ENCODE data around the gene PACSIN3. TPM values are rescaled to one million over a fixed set of nuclear protein-coding genes. Genes with fewer than 3 reads are reported as not detected.

PACSIN3 gene
- total RNA-seq, 1 experiment from 2014 or later: 63.1 TPM

DNA sequence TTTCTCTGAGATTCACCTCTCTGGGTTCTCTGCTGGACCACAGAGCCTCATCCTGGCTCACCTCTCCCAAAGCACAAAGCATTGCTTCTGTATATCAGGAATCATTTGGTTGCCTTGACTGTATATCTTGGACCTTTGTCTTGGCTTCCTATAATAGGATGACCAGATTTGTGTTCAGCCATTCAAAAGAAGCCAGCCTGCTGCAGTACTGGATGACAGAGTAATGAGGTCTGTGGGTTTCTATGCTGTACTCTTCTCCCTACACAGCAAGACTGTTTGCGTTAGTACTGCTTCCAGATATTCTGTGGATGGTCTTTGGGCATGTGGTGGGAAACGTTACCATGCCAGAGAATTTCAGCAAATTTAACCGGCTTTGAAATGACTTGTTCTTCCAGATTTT lies 49.3 kb downstream of the PACSIN3 start:
- ATAC-seq (no peak), DNase-seq (ENCODE audit: low read depth, low spot score) (no peak)
- Histone ChIP-seq H4K20me1 (ENCODE audit: insufficient read depth) (no peaks in the 10 kb centered on the region), H3K4me1 (ENCODE audit: control insufficient read depth in 1 of 2, insufficient read depth in 2 of 2, low read length in 2 of 2) (no peaks in the 10 kb centered on the region), H3K36me3 (ENCODE audit: control insufficient read depth in 1 of 2, insufficient read depth in 2 of 2, low read length in 2 of 2) (no peaks in the 10 kb centered on the region), H3K27me3 (ENCODE audit: insufficient read depth, low read length) (no peaks in the 10 kb centered on the region), H3K9me2 (ENCODE audit: insufficient read depth) (no peaks in the 10 kb centered on the region), H3K9me3 (ENCODE audit: control insufficient read depth in 1 of 2, insufficient read depth in 1 of 2, low read depth in 1 of 2, low read length in 2 of 2) (no peaks in the 10 kb centered on the region), H3K79me2 (ENCODE audit: insufficient read depth, low read length) (no peaks in the 10 kb centered on the region), H2AFZ (ENCODE audit: low read depth, low read length, poor library complexity, severe bottlenecking) (no peak overlapping the region), H3K4me2 (ENCODE audit: low read length) (no peak overlapping the region), H3K4me3 (replicated peaks in 1 of 2; ENCODE audit: low read depth in 1 of 2, low read length in 2 of 2) (no peak overlapping the region), H3K9ac (ENCODE audit: low read length) (no peak overlapping the region), H3K27ac (ENCODE audit: low read depth, low read length) (no peak overlapping the region)
- ChIA-PET CTCF (no interaction called here), RAD21 (ENCODE audit: low non-redundant PET in 1 of 2, low total read pairs in 2 of 2, uncharacterized antibody in 2 of 2, unreplicated experiment in 2 of 2) (no interaction called here), POLR2A (no interaction called here)
- TF ChIP-seq SIN3A (IDR thresholded peaks at IDR 0.05; ENCODE audit: low read depth): no peak
- TF ChIP-seq EZH2phosphoT487 (IDR thresholded peaks at IDR 0.05; ENCODE audit: borderline replicate concordance): no peak
- TF ChIP-seq POLR2AphosphoS5 (IDR thresholded peaks at IDR 0.05; ENCODE audit: low read depth, low read length): no peak
- no peak for TF ChIP-seq ZNF274 (IDR thresholded peaks at IDR 0.05; ENCODE audit: low read depth, low read length)
- TF ChIP-seq, protein P1, sequence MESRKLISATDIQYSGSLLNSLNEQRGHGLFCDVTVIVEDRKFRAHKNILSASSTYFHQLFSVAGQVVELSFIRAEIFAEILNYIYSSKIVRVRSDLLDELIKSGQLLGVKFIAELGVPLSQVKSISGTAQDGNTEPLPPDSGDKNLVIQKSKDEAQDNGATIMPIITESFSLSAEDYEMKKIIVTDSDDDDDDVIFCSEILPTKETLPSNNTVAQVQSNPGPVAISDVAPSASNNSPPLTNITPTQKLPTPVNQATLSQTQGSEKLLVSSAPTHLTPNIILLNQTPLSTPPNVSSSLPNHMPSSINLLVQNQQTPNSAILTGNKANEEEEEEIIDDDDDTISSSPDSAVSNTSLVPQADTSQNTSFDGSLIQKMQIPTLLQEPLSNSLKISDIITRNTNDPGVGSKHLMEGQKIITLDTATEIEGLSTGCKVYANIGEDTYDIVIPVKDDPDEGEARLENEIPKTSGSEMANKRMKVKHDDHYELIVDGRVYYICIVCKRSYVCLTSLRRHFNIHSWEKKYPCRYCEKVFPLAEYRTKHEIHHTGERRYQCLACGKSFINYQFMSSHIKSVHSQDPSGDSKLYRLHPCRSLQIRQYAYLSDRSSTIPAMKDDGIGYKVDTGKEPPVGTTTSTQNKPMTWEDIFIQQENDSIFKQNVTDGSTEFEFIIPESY (IDR thresholded peaks at IDR 0.05; ENCODE audit: extremely low read depth, insufficient replicate concordance, low read length): no peak
- intact Hi-C loops (cut with micrococcal nuclease): no loop called here
- no TSS peak for BruUV-seq (replicated peaks)

DNA sequence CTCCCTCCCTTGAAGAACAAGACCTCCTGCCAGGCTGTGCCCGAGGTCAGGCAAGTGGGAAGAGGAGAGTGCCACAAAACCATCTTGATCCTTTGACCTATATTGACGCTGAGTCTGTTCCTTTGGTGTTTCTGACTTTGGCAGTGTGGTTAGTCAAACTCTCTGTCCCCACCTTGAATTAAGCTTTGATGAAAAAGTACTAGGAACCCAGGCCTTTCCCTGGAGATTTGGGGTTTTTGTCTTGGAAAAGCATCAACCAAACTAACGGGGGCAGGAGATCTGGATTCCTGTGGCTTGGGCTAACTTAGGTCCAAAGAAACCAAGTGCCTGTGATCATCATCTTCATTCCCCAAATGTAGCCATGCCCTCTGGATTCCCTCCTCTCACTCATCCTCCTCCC lies 49.9 kb downstream of the PACSIN3 start:
- no peaks in the 10 kb centered on the region for H3K4me1 ChIP-seq (ENCODE audit: control insufficient read depth in 1 of 2, insufficient read depth in 2 of 2, low read length in 2 of 2)
- TF ChIP-seq CTCF (IDR thresholded peaks at IDR 0.05 in 2 of 3, conservative IDR thresholded peaks at IDR 0.05 in 1 of 3; ENCODE audit: borderline replicate concordance in 1 of 3, insufficient read depth in 1 of 3, low read depth in 2 of 3, low read length in 2 of 3) (no peak), ATF3 (IDR thresholded peaks at IDR 0.05) (no peak), EZH2phosphoT487 (IDR thresholded peaks at IDR 0.05; ENCODE audit: borderline replicate concordance) (no peak), CBX3 (IDR thresholded peaks at IDR 0.05; ENCODE audit: low read depth) (no peak), FOSL1 (IDR thresholded peaks at IDR 0.05; ENCODE audit: low read depth) (no peak), POLR2A (IDR thresholded peaks at IDR 0.05; ENCODE audit: borderline replicate concordance, extremely low read depth, insufficient read depth, insufficient read length) (no peak), EZH2 (IDR thresholded peaks at IDR 0.05) (no peak), SRF (IDR thresholded peaks at IDR 0.05; ENCODE audit: low read depth) (no peak)
- TF ChIP-seq, protein P1 (IDR thresholded peaks at IDR 0.05; ENCODE audit: extremely low read depth, insufficient replicate concordance, low read length): no peak
- H3K9me3 ChIP-seq (ENCODE audit: control insufficient read depth in 1 of 2, insufficient read depth in 1 of 2, low read depth in 1 of 2, low read length in 2 of 2): no peaks in the 10 kb centered on the region
- H3K79me2 ChIP-seq (ENCODE audit: insufficient read depth, low read length): no peaks in the 10 kb centered on the region
- no peak for ATAC-seq
- H4K20me1 ChIP-seq (ENCODE audit: insufficient read depth): no peaks in the 10 kb centered on the region
- CTCF ChIA-PET: no interaction called here
- BruUV-seq (replicated peaks): no TSS peak
- no peaks in the 10 kb centered on the region for H3K9me2 ChIP-seq (ENCODE audit: insufficient read depth)
- POLR2A ChIA-PET: no interaction called here
- no peak overlapping the region for H3K4me3 ChIP-seq (replicated peaks in 1 of 2; ENCODE audit: low read depth in 1 of 2, low read length in 2 of 2)
- RAD21 ChIA-PET (ENCODE audit: low non-redundant PET in 1 of 2, low total read pairs in 2 of 2, uncharacterized antibody in 2 of 2, unreplicated experiment in 2 of 2): no interaction called here
- no peaks in the 10 kb centered on the region for H3K36me3 ChIP-seq (ENCODE audit: control insufficient read depth in 1 of 2, insufficient read depth in 2 of 2, low read length in 2 of 2)
- DNase-seq (ENCODE audit: low read depth, low spot score): no peak
- no peak overlapping the region for H3K9ac ChIP-seq (ENCODE audit: low read length)
- H2AFZ ChIP-seq (ENCODE audit: low read depth, low read length, poor library complexity, severe bottlenecking): no peak overlapping the region
- no peak overlapping the region for H3K27ac ChIP-seq (ENCODE audit: low read depth, low read length)
- H3K27me3 ChIP-seq (ENCODE audit: insufficient read depth, low read length): no peaks in the 10 kb centered on the region
- no peak overlapping the region for H3K4me2 ChIP-seq (ENCODE audit: low read length)
- intact Hi-C loops (cut with micrococcal nuclease): no loop called here

All from HCT116 (cell line).